ENCODE results near the gene CGNL1.

- TF ChIP-seq EZH2 (IDR thresholded peaks at IDR 0.05; ENCODE audit: borderline replicate concordance, control insufficient read depth, low read depth, low read length) (no peak), BHLHE40 (IDR thresholded peaks at IDR 0.05; ENCODE audit: borderline replicate concordance in 1 of 2, low read depth in 2 of 2, low read length in 1 of 2) (no peak), CTCF (IDR thresholded peaks at IDR 0.05 in 2 of 3, conservative IDR thresholded peaks at IDR 0.05 in 1 of 3; ENCODE audit: control insufficient read depth in 2 of 3, extremely low read depth in 1 of 3, insufficient read depth in 1 of 3, low read depth in 3 of 3, low read length in 3 of 3) (no peak), USF2 (IDR thresholded peaks at IDR 0.05; ENCODE audit: borderline replicate concordance, low read depth, low read length) (no peak), ZNF274 (IDR thresholded peaks at IDR 0.05; ENCODE audit: insufficient read depth, insufficient read length) (no peak), CHD4 (IDR thresholded peaks at IDR 0.05) (no peak), REST (IDR thresholded peaks at IDR 0.05; ENCODE audit: low read depth, low read length) (no peak), TCF7 (IDR thresholded peaks at IDR 0.05; ENCODE audit: borderline replicate concordance) (no peak), E2F4 (IDR thresholded peaks at IDR 0.05; ENCODE audit: low read depth, low read length) (no peak), SREBF2 (IDR thresholded peaks at IDR 0.05; ENCODE audit: low read length) (no peak), POLR2A (IDR thresholded peaks at IDR 0.05; ENCODE audit: low read depth, low read length) (no peak)
Measured at GRCh38 chr15:57568299-57568698, 192.0 kb downstream of the CGNL1 start.

All from GM12878 (cell line).